Measurements from ENCODE around the gene FXYD2.

DNA sequence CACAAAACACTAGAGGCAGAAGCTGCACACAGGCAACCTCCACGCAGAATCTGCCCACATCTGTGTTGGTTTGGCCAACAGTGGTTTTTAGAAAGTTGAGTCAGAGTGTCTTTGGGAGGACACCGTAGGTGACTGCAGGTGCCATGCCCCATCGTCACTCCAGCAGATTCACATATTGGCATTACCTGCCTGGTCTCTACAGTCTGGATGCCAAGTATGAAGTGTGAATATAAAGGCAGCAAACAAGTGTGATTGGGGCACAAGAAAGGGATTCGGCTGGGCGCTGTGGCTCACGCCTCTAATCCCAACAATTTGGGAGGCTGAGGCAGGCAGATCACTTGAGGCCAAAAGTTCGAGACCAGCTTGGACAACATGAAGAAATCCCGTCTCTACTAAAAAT, 11.0 kb upstream of the FXYD2 start:
- TF ChIP-seq USF1 (CRISPR knock-in tag; IDR thresholded peaks at IDR 0.05) = no peak
- TF ChIP-seq, protein P1, sequence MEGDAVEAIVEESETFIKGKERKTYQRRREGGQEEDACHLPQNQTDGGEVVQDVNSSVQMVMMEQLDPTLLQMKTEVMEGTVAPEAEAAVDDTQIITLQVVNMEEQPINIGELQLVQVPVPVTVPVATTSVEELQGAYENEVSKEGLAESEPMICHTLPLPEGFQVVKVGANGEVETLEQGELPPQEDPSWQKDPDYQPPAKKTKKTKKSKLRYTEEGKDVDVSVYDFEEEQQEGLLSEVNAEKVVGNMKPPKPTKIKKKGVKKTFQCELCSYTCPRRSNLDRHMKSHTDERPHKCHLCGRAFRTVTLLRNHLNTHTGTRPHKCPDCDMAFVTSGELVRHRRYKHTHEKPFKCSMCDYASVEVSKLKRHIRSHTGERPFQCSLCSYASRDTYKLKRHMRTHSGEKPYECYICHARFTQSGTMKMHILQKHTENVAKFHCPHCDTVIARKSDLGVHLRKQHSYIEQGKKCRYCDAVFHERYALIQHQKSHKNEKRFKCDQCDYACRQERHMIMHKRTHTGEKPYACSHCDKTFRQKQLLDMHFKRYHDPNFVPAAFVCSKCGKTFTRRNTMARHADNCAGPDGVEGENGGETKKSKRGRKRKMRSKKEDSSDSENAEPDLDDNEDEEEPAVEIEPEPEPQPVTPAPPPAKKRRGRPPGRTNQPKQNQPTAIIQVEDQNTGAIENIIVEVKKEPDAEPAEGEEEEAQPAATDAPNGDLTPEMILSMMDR (IDR thresholded peaks at IDR 0.05) = no peak

Data from WTC11 (cell line).